ENCODE results near the gene STK32C. TPM values are rescaled to one million over a fixed set of nuclear protein-coding genes. Genes with fewer than 3 reads are reported as not detected.
"Not testable (repeated sequence)": the region's sequence is repeated elsewhere in the genome, so short reads cannot be mapped to it uniquely, and the experiment has no call there.

The STK32C gene
- total RNA-seq, 2 donors from 2014 or later = 8.4 to 9.9 TPM

DNA sequence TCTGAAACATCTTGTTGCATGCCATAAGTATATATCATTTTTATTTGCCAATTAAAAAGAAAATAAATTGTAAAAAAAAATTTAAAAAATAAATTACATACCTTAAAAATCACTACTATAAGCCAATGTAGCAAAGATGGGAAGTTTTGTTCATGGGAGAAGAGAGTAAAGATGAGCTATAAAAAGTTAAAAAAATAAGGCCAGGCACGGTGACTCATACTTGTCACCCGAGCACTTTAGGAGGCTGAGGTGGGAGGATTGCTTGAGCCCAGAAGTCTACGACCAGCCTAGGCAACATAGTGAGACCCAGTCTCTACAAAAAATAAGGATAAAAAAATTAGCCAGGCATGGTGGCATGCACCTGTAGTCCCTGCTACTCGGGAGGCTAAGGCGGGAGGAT is 8.4 kb upstream of the STK32C start:
- H3K27me3 Mint-ChIP-seq (ENCODE audit: insufficient read depth) = peaks cover 30% of the 10 kb centered on the region
- Histone ChIP-seq H3K36me3 (ENCODE audit: control insufficient read depth, insufficient read depth, low read length) (no peaks in the 10 kb centered on the region), H3K27ac (ENCODE audit: low read depth, low read length) (no peak overlapping the region), H3K4me3 (ENCODE audit: low read length) (no peak overlapping the region), H3K9ac (ENCODE audit: extremely low read depth, low read length, poor library complexity, severe bottlenecking) (no peak overlapping the region), H3K27me3 (ENCODE audit: control insufficient read depth, insufficient read depth, low read length, poor library complexity, severe bottlenecking) (peaks cover 7% of the 10 kb centered on the region), H3K9me3 (ENCODE audit: control insufficient read depth, low read length) (no peaks in the 10 kb centered on the region), H3K4me1 (ENCODE audit: control insufficient read depth, insufficient read depth, low read length) (no peaks in the 10 kb centered on the region)
- no peaks in the 10 kb centered on the region for H3K4me1 Mint-ChIP-seq
- H3K27ac Mint-ChIP-seq = no peak overlapping the region
- peaks cover 16% of the 10 kb centered on the region for H3K9me3 Mint-ChIP-seq
- no peak overlapping the region for H3K4me3 Mint-ChIP-seq
- no peak for DNase-seq
- TF ChIP-seq, protein P1, sequence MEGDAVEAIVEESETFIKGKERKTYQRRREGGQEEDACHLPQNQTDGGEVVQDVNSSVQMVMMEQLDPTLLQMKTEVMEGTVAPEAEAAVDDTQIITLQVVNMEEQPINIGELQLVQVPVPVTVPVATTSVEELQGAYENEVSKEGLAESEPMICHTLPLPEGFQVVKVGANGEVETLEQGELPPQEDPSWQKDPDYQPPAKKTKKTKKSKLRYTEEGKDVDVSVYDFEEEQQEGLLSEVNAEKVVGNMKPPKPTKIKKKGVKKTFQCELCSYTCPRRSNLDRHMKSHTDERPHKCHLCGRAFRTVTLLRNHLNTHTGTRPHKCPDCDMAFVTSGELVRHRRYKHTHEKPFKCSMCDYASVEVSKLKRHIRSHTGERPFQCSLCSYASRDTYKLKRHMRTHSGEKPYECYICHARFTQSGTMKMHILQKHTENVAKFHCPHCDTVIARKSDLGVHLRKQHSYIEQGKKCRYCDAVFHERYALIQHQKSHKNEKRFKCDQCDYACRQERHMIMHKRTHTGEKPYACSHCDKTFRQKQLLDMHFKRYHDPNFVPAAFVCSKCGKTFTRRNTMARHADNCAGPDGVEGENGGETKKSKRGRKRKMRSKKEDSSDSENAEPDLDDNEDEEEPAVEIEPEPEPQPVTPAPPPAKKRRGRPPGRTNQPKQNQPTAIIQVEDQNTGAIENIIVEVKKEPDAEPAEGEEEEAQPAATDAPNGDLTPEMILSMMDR (conservative IDR thresholded peaks at IDR 0.05) = no peak
- no peaks in the 10 kb centered on the region for H3K36me3 Mint-ChIP-seq (ENCODE audit: low read depth)
- 92 to 98% methylated on average over 5 of the region's 5 CpGs for WGBS, 2 experiments (ENCODE audit: insufficient coverage in 1 of 2, insufficient read length in 1 of 2)

DNA sequence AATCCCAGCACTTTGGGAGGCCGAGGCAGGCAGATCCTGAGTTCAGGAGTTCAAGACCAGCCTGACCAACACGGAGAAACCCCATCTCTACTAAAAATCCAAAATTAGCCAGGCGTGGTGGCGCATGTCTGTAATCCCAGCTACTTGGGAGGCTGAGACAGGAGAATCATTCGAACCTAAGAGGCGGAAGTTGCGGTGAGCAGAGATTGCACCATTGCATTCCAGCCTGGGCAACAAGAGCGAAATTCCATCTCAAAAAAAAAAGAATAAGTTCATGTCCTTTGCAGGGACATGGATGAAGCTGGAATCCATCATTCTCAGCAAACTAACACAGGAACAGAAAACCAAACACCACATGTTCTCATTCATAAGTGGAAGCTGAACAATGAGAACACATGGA is 7.1 kb upstream of the STK32C start:
- H3K4me3 Mint-ChIP-seq; H3K4me1 ChIP-seq (ENCODE audit: control insufficient read depth, insufficient read depth, low read length); H3K9ac ChIP-seq (ENCODE audit: extremely low read depth, low read length, poor library complexity, severe bottlenecking); H3K4me3 ChIP-seq (ENCODE audit: low read length); H3K27ac ChIP-seq (ENCODE audit: low read depth, low read length); H3K36me3 Mint-ChIP-seq (ENCODE audit: low read depth); H3K27ac Mint-ChIP-seq; H3K36me3 ChIP-seq (ENCODE audit: control insufficient read depth, insufficient read depth, low read length); H3K4me1 Mint-ChIP-seq; DNase-seq; H3K9me3 ChIP-seq (ENCODE audit: control insufficient read depth, low read length): not testable (repeated sequence)
- peaks cover 43% of the 10 kb centered on the region for H3K27me3 Mint-ChIP-seq (ENCODE audit: insufficient read depth)
- peaks cover 16% of the 10 kb centered on the region for H3K9me3 Mint-ChIP-seq
- H3K27me3 ChIP-seq (ENCODE audit: control insufficient read depth, insufficient read depth, low read length, poor library complexity, severe bottlenecking) = peaks cover 19% of the 10 kb centered on the region
- 81 to 92% methylated on average over 7 to 8 of the region's 8 CpGs for WGBS, 2 experiments (ENCODE audit: insufficient coverage in 1 of 2, insufficient read length in 1 of 2)

DNA sequence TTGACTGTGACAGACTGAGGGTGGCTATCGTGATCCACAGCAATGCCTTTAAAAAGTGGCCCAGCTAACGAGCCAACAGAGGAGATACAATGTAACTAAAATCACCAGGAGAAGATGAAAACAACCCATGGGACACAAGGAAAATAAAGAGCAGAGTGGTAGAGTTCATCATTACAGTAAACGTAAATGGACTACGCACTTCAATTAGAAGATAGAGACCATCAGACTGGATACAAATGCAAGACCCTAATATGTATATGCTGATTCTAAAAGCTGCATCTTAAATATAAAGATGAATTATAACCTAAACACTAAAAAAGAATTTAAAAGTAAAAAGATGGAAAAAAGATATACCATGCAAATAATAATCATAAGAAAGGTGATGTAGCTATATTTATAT is 6.6 kb upstream of the STK32C start:
- Mint-ChIP-seq H3K4me1 (no peaks in the 10 kb centered on the region), H3K27me3 (ENCODE audit: insufficient read depth) (peaks cover 48% of the 10 kb centered on the region), H3K27ac (no peak overlapping the region), H3K9me3 (peaks cover 16% of the 10 kb centered on the region), H3K4me3 (no peak overlapping the region), H3K36me3 (ENCODE audit: low read depth) (no peaks in the 10 kb centered on the region)
- Histone ChIP-seq H3K4me3 (ENCODE audit: low read length) (no peak overlapping the region), H3K36me3 (ENCODE audit: control insufficient read depth, insufficient read depth, low read length) (no peaks in the 10 kb centered on the region), H3K4me1 (ENCODE audit: control insufficient read depth, insufficient read depth, low read length) (no peaks in the 10 kb centered on the region), H3K27me3 (ENCODE audit: control insufficient read depth, insufficient read depth, low read length, poor library complexity, severe bottlenecking) (peaks cover 25% of the 10 kb centered on the region), H3K27ac (ENCODE audit: low read depth, low read length) (no peak overlapping the region), H3K9me3 (ENCODE audit: control insufficient read depth, low read length) (no peaks in the 10 kb centered on the region), H3K9ac (ENCODE audit: extremely low read depth, low read length, poor library complexity, severe bottlenecking) (no peak overlapping the region)
- TF ChIP-seq, protein P1 (conservative IDR thresholded peaks at IDR 0.05) = no peak
- no peak for DNase-seq
- 80 to 94% methylated on average over 1 to 4 of the region's 4 CpGs for WGBS, 2 experiments (ENCODE audit: insufficient coverage in 1 of 2, insufficient read length in 1 of 2)

- WGBS, 2 experiments (ENCODE audit: insufficient coverage in 1 of 2, insufficient read length in 1 of 2) = 86 to 95% methylated on average over 1 to 6 of the region's 6 CpGs
- peaks cover 29% of the 10 kb centered on the region for H3K27me3 ChIP-seq (ENCODE audit: control insufficient read depth, insufficient read depth, low read length, poor library complexity, severe bottlenecking)
- no peak overlapping the region for H3K9ac ChIP-seq (ENCODE audit: extremely low read depth, low read length, poor library complexity, severe bottlenecking)
- TF ChIP-seq, protein P1 (conservative IDR thresholded peaks at IDR 0.05) = no peak
- no peak overlapping the region for H3K27ac Mint-ChIP-seq
- peaks cover 53% of the 10 kb centered on the region for H3K27me3 Mint-ChIP-seq (ENCODE audit: insufficient read depth)
- no peaks in the 10 kb centered on the region for H3K4me1 ChIP-seq (ENCODE audit: control insufficient read depth, insufficient read depth, low read length)
- H3K9me3 ChIP-seq (ENCODE audit: control insufficient read depth, low read length) = no peaks in the 10 kb centered on the region
- no peak for DNase-seq
- no peaks in the 10 kb centered on the region for H3K4me1 Mint-ChIP-seq
- H3K4me3 ChIP-seq (ENCODE audit: low read length) = no peak overlapping the region
- H3K36me3 Mint-ChIP-seq (ENCODE audit: low read depth) = no peaks in the 10 kb centered on the region
- no peaks in the 10 kb centered on the region for H3K36me3 ChIP-seq (ENCODE audit: control insufficient read depth, insufficient read depth, low read length)
- no peak overlapping the region for H3K27ac ChIP-seq (ENCODE audit: low read depth, low read length)
- H3K9me3 Mint-ChIP-seq = peaks cover 16% of the 10 kb centered on the region
- no peak overlapping the region for H3K4me3 Mint-ChIP-seq
Observed at GRCh38 chr10:132313865-132314264, 6.1 kb upstream of the STK32C start.

All from endodermal cell (in vitro differentiated cells).